Retinal pigment epithelial cell (primary cell): ENCODE data around the gene PTGDR2.

Experiments used
- DNase-seq: peaks from one replicate; pipeline ENCODE4 v3.0.0-alpha.2; 2010; ENCODE audit warnings: low read depth
- H3K4me3 ChIP-seq: 2 replicates; pipeline ENCODE4 v1.5.1; 2011; ENCODE audit warnings: mild to moderate bottlenecking, low read length, control low read depth, moderate library complexity
- TF ChIP-seq, protein P1 (sequence below): conservative IDR thresholded peaks from 2 replicates; pipeline ENCODE4 v1.5.1; 2011; ENCODE audit warnings: low read depth, low read length, control low read depth, inconsistent platforms

Gene PTGDR2

DNA sequence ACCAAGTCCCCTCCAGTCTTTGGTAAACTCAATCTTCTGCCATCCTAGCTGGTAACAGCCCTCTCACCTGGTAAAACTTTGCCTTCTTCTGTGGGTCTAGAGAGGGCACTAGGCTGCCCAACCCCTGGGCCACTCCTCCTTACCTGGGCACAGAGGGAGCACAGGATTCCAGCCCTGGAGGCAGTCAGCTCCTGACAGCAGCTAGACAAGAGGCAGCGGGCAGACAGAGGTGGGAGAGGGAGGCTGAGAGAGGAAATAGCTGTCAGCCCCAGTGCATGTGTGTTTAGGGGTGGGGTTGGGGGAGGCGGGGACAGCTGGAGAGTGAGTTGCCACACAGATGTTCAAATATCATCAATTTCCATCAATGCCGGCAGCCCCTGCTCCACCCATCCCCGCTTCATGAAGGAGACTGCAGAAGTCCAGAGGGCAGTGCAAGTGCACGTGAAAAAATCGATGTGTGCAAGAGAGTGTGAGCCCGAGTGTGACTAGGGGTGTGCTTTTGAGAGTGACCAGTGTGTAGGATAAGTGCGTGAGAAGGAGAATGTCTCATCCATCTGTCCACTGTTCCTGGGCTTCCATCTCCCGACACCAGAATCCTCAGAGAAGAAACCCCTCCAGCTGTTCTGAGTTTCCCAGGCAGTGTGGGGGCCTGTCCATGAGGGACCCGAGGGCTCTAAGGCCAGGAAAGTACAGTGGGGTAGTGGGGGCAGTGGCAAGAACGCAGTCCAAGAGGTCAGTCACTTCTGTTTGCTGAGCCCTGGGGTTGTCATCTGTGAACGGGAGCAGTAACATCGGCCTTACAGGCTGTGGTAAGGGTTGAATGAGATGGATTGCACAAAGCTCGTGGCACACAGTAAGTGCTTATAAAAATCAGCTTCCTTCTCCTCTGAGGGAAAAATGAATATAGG, at the start of gene PTGDR2:
Gene PTGDR2 (minus strand): TSS at position 225 of the 908 bp plus-strand sequence. CDS start 2,228 bp downstream, outside the sequence.
- no peak within 1 kb of the TSS for H3K4me3 ChIP-seq
- TF ChIP-seq, protein P1, sequence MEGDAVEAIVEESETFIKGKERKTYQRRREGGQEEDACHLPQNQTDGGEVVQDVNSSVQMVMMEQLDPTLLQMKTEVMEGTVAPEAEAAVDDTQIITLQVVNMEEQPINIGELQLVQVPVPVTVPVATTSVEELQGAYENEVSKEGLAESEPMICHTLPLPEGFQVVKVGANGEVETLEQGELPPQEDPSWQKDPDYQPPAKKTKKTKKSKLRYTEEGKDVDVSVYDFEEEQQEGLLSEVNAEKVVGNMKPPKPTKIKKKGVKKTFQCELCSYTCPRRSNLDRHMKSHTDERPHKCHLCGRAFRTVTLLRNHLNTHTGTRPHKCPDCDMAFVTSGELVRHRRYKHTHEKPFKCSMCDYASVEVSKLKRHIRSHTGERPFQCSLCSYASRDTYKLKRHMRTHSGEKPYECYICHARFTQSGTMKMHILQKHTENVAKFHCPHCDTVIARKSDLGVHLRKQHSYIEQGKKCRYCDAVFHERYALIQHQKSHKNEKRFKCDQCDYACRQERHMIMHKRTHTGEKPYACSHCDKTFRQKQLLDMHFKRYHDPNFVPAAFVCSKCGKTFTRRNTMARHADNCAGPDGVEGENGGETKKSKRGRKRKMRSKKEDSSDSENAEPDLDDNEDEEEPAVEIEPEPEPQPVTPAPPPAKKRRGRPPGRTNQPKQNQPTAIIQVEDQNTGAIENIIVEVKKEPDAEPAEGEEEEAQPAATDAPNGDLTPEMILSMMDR = no peak
- DNase-seq = no peak

DNA sequence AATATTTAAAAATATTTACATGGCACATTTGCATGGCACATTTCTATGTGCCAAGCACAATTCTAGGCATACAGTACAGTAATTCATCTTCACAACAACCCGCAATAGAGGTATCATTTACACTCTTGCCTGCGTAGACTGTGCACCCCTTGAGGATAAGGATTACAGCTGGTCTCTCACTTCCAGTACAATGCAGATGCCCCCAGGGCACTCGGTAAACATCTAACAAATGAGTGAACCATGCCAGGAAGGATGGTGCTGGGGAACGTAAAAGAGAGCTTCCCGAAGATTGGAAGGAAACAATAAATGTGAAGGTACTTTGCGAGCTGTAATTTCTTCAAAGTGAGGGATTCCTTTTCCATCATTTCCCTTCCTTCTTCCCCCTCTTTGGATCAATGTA, 49.3 kb upstream of the PTGDR2 start:
- TF ChIP-seq, protein P1 = no peak
- no peak for DNase-seq
- H3K4me3 ChIP-seq = peak overlapping the region; percentile 93

DNA sequence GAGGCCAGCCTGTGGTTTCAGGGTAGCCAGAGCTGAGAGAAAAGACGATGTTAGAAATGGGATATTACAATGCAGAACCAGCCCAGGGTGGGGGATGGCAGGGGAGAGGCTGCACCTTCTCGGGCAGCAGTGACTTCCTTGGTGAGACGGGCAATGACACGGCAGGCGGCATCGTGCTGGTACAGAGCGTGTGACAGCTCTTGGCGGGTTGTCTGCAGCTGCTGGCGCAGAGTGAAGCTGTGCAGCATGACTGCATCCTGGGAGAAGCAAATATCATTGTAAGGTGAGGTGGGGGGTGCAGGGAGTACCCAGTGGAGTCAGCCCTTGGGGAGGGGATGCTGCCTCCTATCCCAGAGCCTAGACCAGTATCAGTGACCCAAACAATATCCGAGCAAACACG, 46.9 kb upstream of the PTGDR2 start:
- no peak for DNase-seq
- H3K4me3 ChIP-seq = no peak overlapping the region
- TF ChIP-seq, protein P1 = no peak

DNA sequence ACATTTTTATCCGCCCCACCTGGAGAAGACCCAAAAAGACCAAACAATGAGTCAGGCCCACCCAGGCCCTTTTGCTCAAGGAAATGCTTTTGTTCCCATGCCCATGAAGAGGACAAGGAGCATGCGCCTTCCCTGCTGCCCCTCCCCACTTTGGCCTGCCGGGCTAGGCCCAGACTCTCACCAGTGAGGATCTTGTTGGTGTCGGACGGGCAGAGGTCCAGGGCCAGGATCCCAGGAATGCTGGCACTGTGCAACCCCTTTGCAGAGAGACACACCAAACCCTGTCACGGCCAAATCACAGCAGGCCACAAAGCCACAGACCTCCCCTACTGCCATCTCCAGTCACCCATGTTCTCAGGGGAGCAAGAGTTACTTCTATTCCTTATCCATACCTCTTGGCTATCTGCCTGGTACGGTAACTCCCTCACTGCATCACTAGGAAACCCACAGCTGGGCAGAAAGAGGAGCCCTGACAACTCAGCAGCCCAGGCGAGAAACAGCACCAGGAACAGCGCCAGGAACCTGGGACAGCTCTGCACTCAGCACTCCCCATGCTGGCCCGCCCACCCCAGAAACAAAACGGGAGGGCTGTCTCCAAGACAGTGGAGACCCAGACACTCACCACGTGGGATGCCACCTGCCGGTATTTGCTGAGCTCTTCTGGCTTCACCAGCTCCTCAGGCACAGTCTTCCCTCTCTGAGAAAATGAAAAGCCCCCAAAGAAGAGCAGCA, 45.1 kb upstream of the PTGDR2 start:
- no peak for DNase-seq
- H3K4me3 ChIP-seq = no peak overlapping the region
- TF ChIP-seq, protein P1 = no peak

DNA sequence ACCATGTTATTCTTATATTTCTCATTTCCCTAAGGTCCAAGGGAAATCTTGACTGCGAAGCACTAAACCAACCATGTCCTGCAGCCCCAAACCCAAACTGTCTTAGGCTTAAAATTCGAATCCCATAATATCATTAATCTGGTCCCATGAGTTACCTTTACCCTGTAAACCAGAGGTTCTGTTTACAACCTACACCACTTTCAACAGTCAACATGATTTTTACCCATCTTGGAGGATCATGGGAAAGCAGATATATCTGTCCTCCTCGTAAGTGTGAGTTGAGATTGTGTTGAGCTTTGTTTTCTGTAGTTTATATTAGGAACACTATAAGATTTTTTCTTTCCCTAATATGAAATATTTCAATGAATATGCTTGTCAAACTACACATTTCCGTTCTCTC, 44.2 kb upstream of the PTGDR2 start:
- no peak overlapping the region for H3K4me3 ChIP-seq
- no peak for DNase-seq
- TF ChIP-seq, protein P1 = no peak

DNA sequence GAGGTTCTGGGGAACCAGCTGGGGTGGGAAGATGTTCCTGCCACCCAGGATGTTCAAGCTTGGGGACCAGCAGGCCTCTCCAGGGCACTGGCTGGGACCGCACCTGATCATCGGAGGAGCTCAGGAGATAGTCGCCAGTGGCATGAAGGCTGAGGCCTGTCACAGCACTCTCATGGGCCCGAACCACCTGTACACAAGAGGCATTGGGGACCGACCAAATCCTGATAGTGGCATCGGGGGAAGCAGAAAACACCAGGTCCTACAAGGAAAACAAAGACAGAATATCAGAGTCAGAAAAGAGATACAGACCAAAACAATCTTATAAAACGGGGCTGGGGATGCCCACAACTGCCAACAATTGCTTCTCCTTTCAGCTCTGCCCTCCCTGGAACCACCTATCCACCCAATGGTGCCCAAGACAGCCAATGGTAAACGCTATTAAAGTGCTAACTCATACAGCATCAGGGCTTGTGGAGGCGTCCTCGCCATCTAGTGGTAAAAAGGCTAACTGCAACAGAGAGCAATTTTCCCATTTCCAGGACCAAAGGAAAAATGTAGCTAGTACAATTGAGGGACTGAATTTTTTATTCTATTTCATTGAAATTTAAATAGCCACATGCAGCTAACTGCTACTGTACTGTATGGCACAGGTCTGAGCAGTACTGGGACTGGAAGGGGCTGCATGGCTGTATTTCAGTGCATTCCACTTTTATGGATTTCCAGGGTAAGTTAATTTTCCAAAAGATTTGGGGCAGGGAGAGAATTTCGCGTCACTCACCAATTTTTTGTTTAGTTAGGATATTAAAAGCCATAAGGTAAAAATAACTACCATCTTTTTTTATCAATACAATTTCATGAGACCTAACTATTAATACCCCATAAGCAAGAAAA, 43.5 kb upstream of the PTGDR2 start:
- H3K4me3 ChIP-seq = no peak overlapping the region
- TF ChIP-seq, protein P1 = peak; percentile 99
- no peak for DNase-seq
